G401.6 (cell line): ENCODE results near the gene KRTAP19-7.

ENCODE experiments used
- FAIRE-seq: peaks from 2 replicates; lab custom pipeline; 2012; peaks lifted over from hg19 to GRCh38; lab: Jason Lieb, UNC

KRTAP19-7 gene

GRCh38 chr21:30561264-30561895, at the start of gene KRTAP19-7:
TSS of gene KRTAP19-7 (minus strand) at chr21:30561314. CDS start at chr21:30561289, 25 bp downstream.
- FAIRE-seq: no peak

- FAIRE-seq: no peak
Observed at GRCh38 chr21:30605968-30606367, 44.9 kb upstream of the KRTAP19-7 start.

- FAIRE-seq: no peak
Observed at GRCh38 chr21:30600787-30601186, 39.7 kb upstream of the KRTAP19-7 start, which contains the start of gene KRTAP22-1. TSS of gene KRTAP22-1 (plus strand) at chr21:30601087.

- FAIRE-seq: no peak
Observed at GRCh38 chr21:30598802-30599201, 37.7 kb upstream of the KRTAP19-7 start, which contains the start of gene KRTAP6-2. TSS of gene KRTAP6-2 (minus strand) at chr21:30598902. CDS start at chr21:30598874, 28 bp downstream.

- no peak for FAIRE-seq
Observed at GRCh38 chr21:30592140-30592539, 31.0 kb upstream of the KRTAP19-7 start, which contains the start of gene KRTAP6-3. TSS of gene KRTAP6-3 (plus strand) at chr21:30592440. CDS start at chr21:30592446, 6 bp downstream.

GRCh38 chr21:30590297-30590696, 29.2 kb upstream of the KRTAP19-7 start, which contains the start of gene KRTAP22-2:
TSS of gene KRTAP22-2 (minus strand) at chr21:30590397.
- no peak for FAIRE-seq

- no peak for FAIRE-seq
Observed at GRCh38 chr21:30582870-30583269, 21.8 kb upstream of the KRTAP19-7 start.

GRCh38 chr21:30580132-30580531, 19.0 kb upstream of the KRTAP19-7 start:
- no peak for FAIRE-seq

- FAIRE-seq: no peak
Observed at GRCh38 chr21:30579346-30579745, 18.2 kb upstream of the KRTAP19-7 start.

GRCh38 chr21:30577766-30578165, 16.7 kb upstream of the KRTAP19-7 start:
- no peak for FAIRE-seq

- FAIRE-seq: no peak
Observed at GRCh38 chr21:30567617-30568016, 6.5 kb upstream of the KRTAP19-7 start.

GRCh38 chr21:30563630-30564029, 2.5 kb upstream of the KRTAP19-7 start:
- no peak for FAIRE-seq

- no peak for FAIRE-seq
Observed at GRCh38 chr21:30563072-30563471, 2.0 kb upstream of the KRTAP19-7 start.

GRCh38 chr21:30561957-30562356, 843 bp upstream of the KRTAP19-7 start:
- FAIRE-seq: no peak

- no peak for FAIRE-seq
Observed at GRCh38 chr21:30555095-30555494, 6.0 kb downstream of the KRTAP19-7 start.

GRCh38 chr21:30552782-30553181, 8.3 kb downstream of the KRTAP19-7 start:
- FAIRE-seq: no peak

- no peak for FAIRE-seq
Observed at GRCh38 chr21:30541764-30542163, 19.4 kb downstream of the KRTAP19-7 start, which contains the start of gene KRTAP19-6. TSS of gene KRTAP19-6 (minus strand) at chr21:30541864. CDS start at chr21:30541833, 31 bp downstream.

- no peak for FAIRE-seq
Observed at GRCh38 chr21:30518876-30519275, 42.2 kb downstream of the KRTAP19-7 start.

GRCh38 chr21:30515681-30516080, 45.4 kb downstream of the KRTAP19-7 start:
- FAIRE-seq: no peak
